NCI-H526 (cell line): ENCODE results near the gene FAM20A.
A peak's percentile ranks its signal among the peaks of the same experiment; 100 is the strongest.

Source experiments
- DNase-seq, 2 experiments: peaks; one replicate each; lab custom pipeline; 2025; lab: John Stamatoyannopoulos, UW

FAM20A gene

GRCh38 chr17:68565661-68566441, 35.3 kb downstream of the FAM20A start:
- no peak for DNase-seq

GRCh38 chr17:68564415-68565111, 36.6 kb downstream of the FAM20A start:
- DNase-seq = no peak

- DNase-seq = no peak
Measured at GRCh38 chr17:68562736-68563135, 38.4 kb downstream of the FAM20A start.

GRCh38 chr17:68560966-68561720, 40.0 kb downstream of the FAM20A start:
- DNase-seq = no peak

- DNase-seq = no peak
Measured at GRCh38 chr17:68559316-68559715, 41.9 kb downstream of the FAM20A start.

GRCh38 chr17:68556551-68556950, 44.6 kb downstream of the FAM20A start:
- no peak for DNase-seq

GRCh38 chr17:68544111-68544915, 56.9 kb downstream of the FAM20A start:
- no peak for DNase-seq

- DNase-seq = no peak
Measured at GRCh38 chr17:68542698-68543463, 58.3 kb downstream of the FAM20A start.

- no peak for DNase-seq
Measured at GRCh38 chr17:68541816-68542215, 59.4 kb downstream of the FAM20A start.

- no peak for DNase-seq
Measured at GRCh38 chr17:68540981-68541380, 60.2 kb downstream of the FAM20A start.

GRCh38 chr17:68539548-68540467, 61.4 kb downstream of the FAM20A start:
- peak in 1 of 2 experiments; percentile 37 for DNase-seq

- DNase-seq = no peak
Measured at GRCh38 chr17:68535922-68536321, 65.2 kb downstream of the FAM20A start.

- DNase-seq = no peak
Measured at GRCh38 chr17:68534695-68535088, 66.5 kb downstream of the FAM20A start.

- DNase-seq = peak in 1 of 2 experiments; percentile 13
Measured at GRCh38 chr17:68533887-68534694, 67.1 kb downstream of the FAM20A start.

GRCh38 chr17:68532826-68533225, 68.3 kb downstream of the FAM20A start:
- no peak for DNase-seq

GRCh38 chr17:68531252-68531651, 69.9 kb downstream of the FAM20A start:
- no peak for DNase-seq

GRCh38 chr17:68527314-68527713, 73.9 kb downstream of the FAM20A start:
- no peak for DNase-seq

- no peak for DNase-seq
Measured at GRCh38 chr17:68526548-68526947, 74.6 kb downstream of the FAM20A start.

GRCh38 chr17:68522266-68522665, 78.9 kb downstream of the FAM20A start:
- DNase-seq = no peak
